Thymus (tissue), 11 donors: ENCODE results near the gene CNPY2. TPM values are rescaled to one million over a fixed set of nuclear protein-coding genes. Genes with fewer than 3 reads are reported as not detected.

Experiments used
- DNase-seq, 9 donors: peaks; one replicate each; pipeline ENCODE4 v3.0.0-alpha.2; 2013; ENCODE audit warnings: low spot score in 9 of 9, low read depth in 6 of 9, missing footprints in 1 of 9
- H3K27ac ChIP-seq, 2 donors: one replicate each; pipeline ENCODE4 v1.5.1; 2013; ENCODE audit warnings: control low read depth in 1 of 2, low read depth in 1 of 2, low read length in 1 of 2, mild to moderate bottlenecking in 1 of 2, moderate library complexity in 1 of 2
- H3K27me3 ChIP-seq, 2 donors: one replicate each; pipeline ENCODE4 v1.5.1; 2013; ENCODE audit warnings: low read length in 1 of 2; ENCODE audit not compliant: control insufficient read depth in 2 of 2, insufficient read depth in 1 of 2
- H3K36me3 ChIP-seq, 2 donors: one replicate each; pipeline ENCODE4 v1.5.1; 2013; ENCODE audit warnings: low read length in 1 of 2, mild to moderate bottlenecking in 1 of 2, moderate library complexity in 1 of 2; ENCODE audit not compliant: control insufficient read depth in 2 of 2, insufficient read depth in 2 of 2
- H3K4me1 ChIP-seq, 2 donors: one replicate each; pipeline ENCODE4 v1.5.1; 2013; ENCODE audit warnings: low read length in 2 of 2; ENCODE audit not compliant: control insufficient read depth in 2 of 2, insufficient read depth in 2 of 2
- H3K4me3 ChIP-seq, 2 donors: one replicate each; pipeline ENCODE4 v1.5.1; 2013; ENCODE audit warnings: low read length in 2 of 2, control low read depth in 1 of 2, mild to moderate bottlenecking in 1 of 2
- H3K9me3 ChIP-seq, 2 donors: one replicate each; pipeline ENCODE4 v1.5.1; 2013; ENCODE audit warnings: low read length in 1 of 2, mild to moderate bottlenecking in 1 of 2; ENCODE audit not compliant: control insufficient read depth in 2 of 2, insufficient read depth in 1 of 2
- WGBS: extraction: QIAGEN DNeasy Blood & Tissue Kit; methylation state at CpG from one replicate; pipeline ENCODE4 v1.1.7; 2013; 5-methylcytosine and 5-hydroxymethylcytosine counted together
- polyA plus RNA-seq: library from polyadenylated mRNA; stranded (reverse); fragments of 200-250 nt; gene quantifications from one replicate; pipeline ENCODE4 v1.2.3, GENCODE V29; 2013
- total RNA-seq: library from RNA; stranded (reverse); fragments of 120-200 nt; gene quantifications from one replicate; pipeline ENCODE4 v1.2.4, GENCODE V29; 2013
- donor health status: healthy.

The CNPY2 gene
- total and polyA plus RNA-seq, 2 donors: 83.1 to 92.4 TPM

GRCh38 chr12:56304872-56305590 lies 10.8 kb downstream of the CNPY2 start:
- 96% methylated on average over 8 of the region's 8 CpGs for WGBS
- no peak for DNase-seq
- Histone ChIP-seq H3K4me3 (no peak overlapping the region), H3K36me3 (peaks cover 14 to 42% of the 10 kb centered on the region in 2 donors), H3K27ac (no peak overlapping the region), H3K9me3 (no peaks in the 10 kb centered on the region), H3K27me3 (no peaks in the 10 kb centered on the region), H3K4me1 (peaks cover 4 to 13% of the 10 kb centered on the region in 2 donors)

GRCh38 chr12:56304276-56304675 lies 11.5 kb downstream of the CNPY2 start:
- H3K27me3 ChIP-seq: no peaks in the 10 kb centered on the region
- no peak overlapping the region for H3K27ac ChIP-seq
- H3K4me3 ChIP-seq: no peak overlapping the region
- H3K9me3 ChIP-seq: no peaks in the 10 kb centered on the region
- H3K4me1 ChIP-seq: peaks cover 4 to 18% of the 10 kb centered on the region in 2 donors
- over 99% methylated on average over 3 of the region's 3 CpGs for WGBS
- no peak for DNase-seq
- peaks cover 10 to 36% of the 10 kb centered on the region in 2 donors for H3K36me3 ChIP-seq

- DNase-seq: no peak
- H3K4me3 ChIP-seq: peak overlapping the region; percentile 87 to 89
- peaks cover 11 to 27% of the 10 kb centered on the region in 2 donors for H3K36me3 ChIP-seq
- H3K9me3 ChIP-seq: no peaks in the 10 kb centered on the region
- H3K4me1 ChIP-seq: peaks cover 13 to 34% of the 10 kb centered on the region in 2 donors
- peak overlapping the region; percentile 83 to 89 for H3K27ac ChIP-seq
- no peaks in the 10 kb centered on the region for H3K27me3 ChIP-seq
- 67% methylated on average over 21 of the region's 21 CpGs for WGBS
Observed at GRCh38 chr12:56300644-56301464, 14.9 kb downstream of the CNPY2 start.

GRCh38 chr12:56299853-56300643 lies 15.7 kb downstream of the CNPY2 start, which contains the start of gene CS:
Gene CS, minus strand, starts transcription at chr12:56300330. Its CDS starts 129 bp downstream, at chr12:56300201.
- peak; percentile 78 to 97 (median 90) for DNase-seq
- WGBS: under 1% methylated on average over 63 of the region's 63 CpGs
- Histone ChIP-seq H3K9me3 (no peaks in the 10 kb centered on the region), H3K4me3 (peak within 1 kb of the TSS; percentile 87 to 89), H3K36me3 (peaks cover 7 to 19% of the 10 kb centered on the region in 2 donors), H3K4me1 (peaks cover 13 to 34% of the 10 kb centered on the region in 2 donors), H3K27ac (peak within 1 kb of the TSS; percentile 89 to 93), H3K27me3 (no peaks in the 10 kb centered on the region)

- DNase-seq: peak in 2 of 9 donors; percentile 17 to 49
- WGBS: under 1% methylated on average over 10 of the region's 10 CpGs
- H3K27me3 ChIP-seq: no peaks in the 10 kb centered on the region
- peaks cover 13 to 34% of the 10 kb centered on the region in 2 donors for H3K4me1 ChIP-seq
- no peaks in the 10 kb centered on the region for H3K9me3 ChIP-seq
- peak overlapping the region; percentile 87 to 89 for H3K4me3 ChIP-seq
- H3K36me3 ChIP-seq: peaks cover 7 to 22% of the 10 kb centered on the region in 2 donors
- H3K27ac ChIP-seq: peak overlapping the region; percentile 89 to 93
Observed at GRCh38 chr12:56299308-56299852, 16.4 kb downstream of the CNPY2 start.

- peak overlapping the region; percentile 87 to 89 for H3K4me3 ChIP-seq
- peaks cover 7 to 21% of the 10 kb centered on the region in 2 donors for H3K36me3 ChIP-seq
- WGBS: 85% methylated on average over 5 of the region's 5 CpGs
- DNase-seq: peak in 1 of 9 donors; percentile 13
- H3K9me3 ChIP-seq: no peaks in the 10 kb centered on the region
- peak overlapping the region in 1 of 2 donors; percentile 89 for H3K27ac ChIP-seq
- peaks cover 13 to 34% of the 10 kb centered on the region in 2 donors for H3K4me1 ChIP-seq
- H3K27me3 ChIP-seq: no peaks in the 10 kb centered on the region
Observed at GRCh38 chr12:56298828-56299227, 17.0 kb downstream of the CNPY2 start.

- peaks cover 13 to 34% of the 10 kb centered on the region in 2 donors for H3K4me1 ChIP-seq
- no peak overlapping the region for H3K4me3 ChIP-seq
- peaks cover 7 to 24% of the 10 kb centered on the region in 2 donors for H3K36me3 ChIP-seq
- H3K27ac ChIP-seq: no peak overlapping the region
- no peaks in the 10 kb centered on the region for H3K27me3 ChIP-seq
- H3K9me3 ChIP-seq: no peaks in the 10 kb centered on the region
- no peak for DNase-seq
- 98% methylated on average over 8 of the region's 8 CpGs for WGBS
Observed at GRCh38 chr12:56297400-56297799, 18.4 kb downstream of the CNPY2 start.

- Histone ChIP-seq H3K36me3 (peaks cover 7 to 28% of the 10 kb centered on the region in 2 donors), H3K4me3 (no peak overlapping the region), H3K27me3 (no peaks in the 10 kb centered on the region), H3K4me1 (peaks cover 13 to 34% of the 10 kb centered on the region in 2 donors), H3K9me3 (no peaks in the 10 kb centered on the region), H3K27ac (no peak overlapping the region)
- WGBS: 96% methylated on average over 5 of the region's 5 CpGs
- no peak for DNase-seq
Observed at GRCh38 chr12:56296295-56296694, 19.5 kb downstream of the CNPY2 start.
